ENCODE data around the gene MACROD1. TPM values are rescaled to one million over a fixed set of nuclear protein-coding genes. Genes with fewer than 3 reads are reported as not detected.
A peak's percentile ranks its signal among the peaks of the same experiment; 100 is the strongest.

The MACROD1 gene
- total and polyA plus RNA-seq, 9 of the 15 experiments (the other 6 are each of a cell fraction or from before 2014, with no cell fraction given), result 1.1 to 60.0 (median 26.4) TPM

DNA sequence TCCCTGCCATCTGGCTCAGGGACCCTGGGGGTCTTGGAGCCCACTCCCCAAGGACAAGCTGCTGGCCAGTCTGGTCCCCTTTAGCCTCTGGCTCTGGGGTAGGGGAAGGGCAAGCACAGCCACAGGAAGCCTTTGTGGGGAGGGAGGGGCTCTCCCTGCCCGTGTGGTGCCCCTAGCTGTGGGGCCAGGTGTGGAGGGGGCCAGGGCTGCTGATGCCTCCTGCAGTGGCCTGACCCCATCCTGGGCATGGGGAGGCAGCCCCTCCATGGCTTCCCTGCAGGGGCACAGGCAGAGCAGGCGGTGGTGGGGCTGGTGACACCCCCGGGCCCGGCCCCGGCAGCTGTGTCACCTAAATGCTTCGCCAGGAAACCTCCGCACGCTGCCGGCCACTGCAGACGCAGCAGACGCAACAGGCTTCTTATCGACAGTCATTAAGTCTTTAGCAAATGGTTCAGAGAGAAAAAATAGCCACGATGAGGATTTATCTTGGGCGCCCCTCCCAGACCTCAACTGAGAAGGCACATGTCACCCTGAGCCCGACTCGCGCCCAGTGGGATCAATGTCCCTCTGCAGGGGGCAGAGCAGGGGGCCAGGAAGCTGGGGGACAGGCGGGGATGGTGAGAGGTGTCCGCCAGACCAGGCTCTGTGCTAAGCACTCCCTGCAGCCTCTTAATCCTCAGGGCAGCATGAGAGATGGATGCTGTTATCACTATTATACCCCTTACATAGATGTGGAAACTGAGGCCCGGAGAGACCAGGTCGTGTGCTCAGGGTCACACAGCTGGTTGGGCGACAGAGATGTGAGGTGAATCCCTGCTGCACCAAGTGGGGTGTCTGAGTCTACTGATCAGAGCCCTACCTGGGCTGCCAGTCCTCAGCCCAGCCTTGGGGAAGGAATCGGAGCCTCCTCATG is 96.3 kb downstream of the MACROD1 start (continued):
- TF ChIP-seq ZBTB7A (IDR thresholded peaks at IDR 0.05; ENCODE audit: borderline replicate concordance, control insufficient read depth, low read depth, low read length) (peak; percentile 29; the same call in 1 of the 2 replicates), ZKSCAN3 (CRISPR knock-in tag; IDR thresholded peaks at IDR 0.05) (no peak), ARID2 (IDR thresholded peaks at IDR 0.05) (no peak), NCOA1 (IDR thresholded peaks at IDR 0.05; ENCODE audit: low read depth) (no peak), BCOR (IDR thresholded peaks at IDR 0.05) (peak; percentile 48), ESRRB (CRISPR knock-in tag; IDR thresholded peaks at IDR 0.05; ENCODE audit: borderline replicate concordance) (no peak)
- TF ChIP-seq, protein P1, sequence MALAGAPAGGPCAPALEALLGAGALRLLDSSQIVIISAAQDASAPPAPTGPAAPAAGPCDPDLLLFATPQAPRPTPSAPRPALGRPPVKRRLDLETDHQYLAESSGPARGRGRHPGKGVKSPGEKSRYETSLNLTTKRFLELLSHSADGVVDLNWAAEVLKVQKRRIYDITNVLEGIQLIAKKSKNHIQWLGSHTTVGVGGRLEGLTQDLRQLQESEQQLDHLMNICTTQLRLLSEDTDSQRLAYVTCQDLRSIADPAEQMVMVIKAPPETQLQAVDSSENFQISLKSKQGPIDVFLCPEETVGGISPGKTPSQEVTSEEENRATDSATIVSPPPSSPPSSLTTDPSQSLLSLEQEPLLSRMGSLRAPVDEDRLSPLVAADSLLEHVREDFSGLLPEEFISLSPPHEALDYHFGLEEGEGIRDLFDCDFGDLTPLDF (CRISPR knock-in tag; IDR thresholded peaks at IDR 0.05), result no peak
- TF ChIP-seq, protein P2, sequence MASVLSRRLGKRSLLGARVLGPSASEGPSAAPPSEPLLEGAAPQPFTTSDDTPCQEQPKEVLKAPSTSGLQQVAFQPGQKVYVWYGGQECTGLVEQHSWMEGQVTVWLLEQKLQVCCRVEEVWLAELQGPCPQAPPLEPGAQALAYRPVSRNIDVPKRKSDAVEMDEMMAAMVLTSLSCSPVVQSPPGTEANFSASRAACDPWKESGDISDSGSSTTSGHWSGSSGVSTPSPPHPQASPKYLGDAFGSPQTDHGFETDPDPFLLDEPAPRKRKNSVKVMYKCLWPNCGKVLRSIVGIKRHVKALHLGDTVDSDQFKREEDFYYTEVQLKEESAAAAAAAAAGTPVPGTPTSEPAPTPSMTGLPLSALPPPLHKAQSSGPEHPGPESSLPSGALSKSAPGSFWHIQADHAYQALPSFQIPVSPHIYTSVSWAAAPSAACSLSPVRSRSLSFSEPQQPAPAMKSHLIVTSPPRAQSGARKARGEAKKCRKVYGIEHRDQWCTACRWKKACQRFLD (CRISPR knock-in tag; IDR thresholded peaks at IDR 0.05), result no peak
- TF ChIP-seq, protein P3, sequence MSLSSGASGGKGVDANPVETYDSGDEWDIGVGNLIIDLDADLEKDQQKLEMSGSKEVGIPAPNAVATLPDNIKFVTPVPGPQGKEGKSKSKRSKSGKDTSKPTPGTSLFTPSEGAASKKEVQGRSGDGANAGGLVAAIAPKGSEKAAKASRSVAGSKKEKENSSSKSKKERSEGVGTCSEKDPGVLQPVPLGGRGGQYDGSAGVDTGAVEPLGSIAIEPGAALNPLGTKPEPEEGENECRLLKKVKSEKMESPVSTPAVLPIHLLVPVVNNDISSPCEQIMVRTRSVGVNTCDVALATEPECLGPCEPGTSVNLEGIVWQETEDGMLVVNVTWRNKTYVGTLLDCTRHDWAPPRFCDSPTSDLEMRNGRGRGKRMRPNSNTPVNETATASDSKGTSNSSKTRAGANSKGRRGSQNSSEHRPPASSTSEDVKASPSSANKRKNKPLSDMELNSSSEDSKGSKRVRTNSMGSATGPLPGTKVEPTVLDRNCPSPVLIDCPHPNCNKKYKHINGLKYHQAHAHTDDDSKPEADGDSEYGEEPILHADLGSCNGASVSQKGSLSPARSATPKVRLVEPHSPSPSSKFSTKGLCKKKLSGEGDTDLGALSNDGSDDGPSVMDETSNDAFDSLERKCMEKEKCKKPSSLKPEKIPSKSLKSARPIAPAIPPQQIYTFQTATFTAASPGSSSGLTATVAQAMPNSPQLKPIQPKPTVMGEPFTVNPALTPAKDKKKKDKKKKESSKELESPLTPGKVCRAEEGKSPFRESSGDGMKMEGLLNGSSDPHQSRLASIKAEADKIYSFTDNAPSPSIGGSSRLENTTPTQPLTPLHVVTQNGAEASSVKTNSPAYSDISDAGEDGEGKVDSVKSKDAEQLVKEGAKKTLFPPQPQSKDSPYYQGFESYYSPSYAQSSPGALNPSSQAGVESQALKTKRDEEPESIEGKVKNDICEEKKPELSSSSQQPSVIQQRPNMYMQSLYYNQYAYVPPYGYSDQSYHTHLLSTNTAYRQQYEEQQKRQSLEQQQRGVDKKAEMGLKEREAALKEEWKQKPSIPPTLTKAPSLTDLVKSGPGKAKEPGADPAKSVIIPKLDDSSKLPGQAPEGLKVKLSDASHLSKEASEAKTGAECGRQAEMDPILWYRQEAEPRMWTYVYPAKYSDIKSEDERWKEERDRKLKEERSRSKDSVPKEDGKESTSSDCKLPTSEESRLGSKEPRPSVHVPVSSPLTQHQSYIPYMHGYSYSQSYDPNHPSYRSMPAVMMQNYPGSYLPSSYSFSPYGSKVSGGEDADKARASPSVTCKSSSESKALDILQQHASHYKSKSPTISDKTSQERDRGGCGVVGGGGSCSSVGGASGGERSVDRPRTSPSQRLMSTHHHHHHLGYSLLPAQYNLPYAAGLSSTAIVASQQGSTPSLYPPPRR (CRISPR knock-in tag; IDR thresholded peaks at IDR 0.05; ENCODE audit: borderline replicate concordance), result no peak
